Stimulated activated CD8-positive, alpha-beta memory T cell treated with anti-CD3 and anti-CD28 coated beads, Interleukin-7, amount 100 ng/mL, for 4 hours (primary cell): ENCODE results near the gene RASL10A.

Source experiments
- DNase-seq, 2 donors: peaks; one replicate each; pipeline ENCODE4 v3.0.0-alpha.2; 2020; ENCODE audit warnings: low read depth in 2 of 2

RASL10A gene

GRCh38 chr22:29269230-29269604 lies 46.3 kb downstream of the RASL10A start:
- DNase-seq = no peak

- DNase-seq = peak in 1 of 2 donors; percentile 23
These were observed 46.8 kb downstream of the RASL10A start for GRCh38 chr22:29268511-29269229.

- peak; percentile 90 to 91 for DNase-seq
These were observed 47.5 kb downstream of the RASL10A start, which contains the start of the genes EWSR1 and RHBDD3 for GRCh38 chr22:29267858-29268510. EWSR1 (plus strand) TSS chr22:29268268; CDS start chr22:29268337, 69 bp downstream. RHBDD3 (minus strand) TSS chr22:29267981; CDS start chr22:29265626, 2,355 bp downstream.

- DNase-seq = no peak
These were observed 48.0 kb downstream of the RASL10A start for GRCh38 chr22:29267462-29267857.

DNA sequence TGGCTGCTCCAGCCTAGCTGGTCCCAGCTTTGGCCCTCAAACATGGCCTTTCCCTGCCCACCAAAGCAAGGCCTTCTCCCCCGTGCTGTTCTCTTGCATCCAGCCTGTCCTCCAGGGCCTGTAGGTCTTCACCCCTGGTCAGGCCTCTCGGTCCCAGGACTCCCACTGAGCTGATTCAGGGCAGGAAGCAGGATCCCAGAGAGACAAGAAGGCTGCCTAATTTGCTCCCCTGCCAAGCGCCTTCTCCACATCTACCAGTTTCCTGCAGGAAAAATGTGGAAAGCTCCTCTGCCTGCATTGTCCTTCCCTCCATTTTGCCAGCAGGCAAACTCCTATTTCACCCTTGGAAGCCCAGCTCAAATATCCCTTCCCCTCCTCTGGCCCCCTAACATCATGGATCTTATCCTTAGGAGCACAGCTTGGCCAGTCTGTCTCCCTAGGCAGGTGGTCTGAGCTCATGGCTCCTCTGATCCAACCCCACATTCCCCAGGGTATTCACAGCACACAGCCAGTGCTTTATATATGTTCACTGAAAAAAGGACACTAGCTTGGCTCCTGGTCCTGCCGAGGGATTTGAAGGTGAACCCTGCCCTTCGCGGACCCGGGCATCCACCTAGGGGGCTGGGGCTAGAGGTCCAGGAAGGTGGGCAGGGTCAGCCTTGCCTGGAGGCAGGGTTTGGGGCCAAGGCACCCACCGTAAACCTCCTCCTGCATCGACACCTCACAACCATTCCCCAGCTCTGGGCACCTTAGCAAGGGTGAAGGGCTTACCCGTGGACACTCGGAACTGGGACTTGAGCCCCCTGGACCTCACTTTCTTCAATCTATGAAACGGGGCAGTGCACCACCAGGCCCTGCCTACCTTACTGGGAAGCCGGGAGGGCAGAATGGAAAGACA lies 48.7 kb downstream of the RASL10A start:
- no peak for DNase-seq

GRCh38 chr22:29265929-29266328 lies 49.6 kb downstream of the RASL10A start:
- no peak for DNase-seq

- no peak for DNase-seq
These were observed 50.2 kb downstream of the RASL10A start for GRCh38 chr22:29265305-29265704.

DNA sequence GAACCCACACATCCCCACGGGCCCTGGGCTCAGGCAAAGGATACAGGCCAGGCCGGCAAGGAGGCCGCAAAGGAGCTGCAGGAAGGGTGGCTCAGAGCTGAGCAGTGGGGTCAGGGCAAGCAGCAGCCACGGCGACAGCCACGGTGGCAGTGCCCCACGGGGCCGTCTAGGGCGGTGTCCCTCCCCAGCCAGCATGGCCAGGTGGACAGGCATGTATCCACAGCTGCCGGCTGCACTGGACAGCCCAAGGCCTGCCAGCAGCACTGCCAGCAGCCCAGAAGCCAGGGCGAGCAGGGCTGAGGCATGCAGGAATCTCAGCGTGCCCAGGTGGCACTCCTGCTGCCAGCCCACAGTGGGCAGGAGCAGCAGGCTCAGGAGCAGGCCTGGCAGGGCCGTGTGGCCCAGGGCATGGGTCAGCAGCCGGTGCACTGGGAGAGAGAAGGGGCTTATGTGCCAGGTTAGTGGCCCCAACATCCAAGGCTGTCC lies 51.7 kb downstream of the RASL10A start:
- DNase-seq = no peak
